SK-N-SH (cell line): Measurements from ENCODE around the gene SCTR. TPM values are rescaled to one million over a fixed set of nuclear protein-coding genes. Genes with fewer than 3 reads are reported as not detected.
A peak's percentile ranks its signal among the peaks of the same experiment; 100 is the strongest.

ENCODE experiments used
- CTCF ChIA-PET: fragments of 300-600, 350-600 bp; formaldehyde crosslinking; extraction: SDS; loops from one replicate; lab custom pipeline; 2021; lab: Yijun Ruan, JAX
- POLR2A ChIA-PET: fragments of 350-600 bp; sonication (Branson Sonifier 250); formaldehyde crosslinking; extraction: SDS; loops from one replicate; lab custom pipeline; 2020; ENCODE audit warnings: antibody characterized with exemption, inconsistent platforms; lab: Yijun Ruan, JAX
- DNase-seq: peaks from one replicate; pipeline ENCODE4 v3.0.0; 2012
- H2AFZ ChIP-seq: fragments of 200-600 bp; sonication (generic); 2 replicates; pipeline ENCODE4 v1.8.1; 2016; ENCODE audit warnings: antibody characterized with exemption, mild to moderate bottlenecking, low read depth
- H3F3A ChIP-seq: fragments of 200-600 bp; sonication (generic); replicated peaks from 2 replicates; pipeline ENCODE3; 2016; ENCODE audit warnings: antibody characterized with exemption, mild to moderate bottlenecking; ENCODE audit not compliant: insufficient read depth
- H3K27ac ChIP-seq, 2 experiments: fragments of 200-500 bp in 1 of 2; fragments of 200-600 bp in 1 of 2; sonication (Bioruptor generic) in 1 of 2; sonication (generic), shearing (Covaris generic) in 1 of 2; 2 replicates each; pipeline versions ENCODE4 v1.5.1 to v1.6.1; 2014 to 2016; ENCODE audit warnings: low read depth in 2 of 2, inconsistent platforms in 1 of 2, low read length in 1 of 2, mild to moderate bottlenecking in 1 of 2, mixed read lengths in 1 of 2
- H3K27me3 ChIP-seq: fragments of 200-600 bp; sonication (generic), shearing (Covaris generic); 2 replicates; pipeline ENCODE4 v1.6.1; 2016; ENCODE audit warnings: mixed run types; ENCODE audit not compliant: insufficient read depth
- H3K36me3 ChIP-seq, 2 experiments: fragments of 200-500 bp in 1 of 2; fragments of 200-600 bp in 1 of 2; sonication (Bioruptor generic) in 1 of 2; sonication (generic) in 1 of 2; replicated peaks in 1 of 2; 2 replicates each; pipeline versions ENCODE3 to v1.5.1; 2014 to 2016; ENCODE audit warnings: low read length in 1 of 2, mild to moderate bottlenecking in 1 of 2; ENCODE audit not compliant: insufficient read depth in 2 of 2, control insufficient read depth in 1 of 2
- H3K4me1 ChIP-seq, 2 experiments: fragments of 200-500 bp in 1 of 2; fragments of 200-600 bp in 1 of 2; sonication (Bioruptor generic) in 1 of 2; sonication (generic), shearing (Covaris generic) in 1 of 2; 2 replicates each; pipeline versions ENCODE4 v1.5.1 to v1.6.1; 2014 to 2016; ENCODE audit warnings: low read depth in 1 of 2, low read length in 1 of 2, mixed run types in 1 of 2; ENCODE audit not compliant: insufficient read depth in 2 of 2, control insufficient read depth in 1 of 2
- H3K4me2 ChIP-seq: fragments of 200-600 bp; sonication (generic), shearing (Covaris generic); 2 replicates; pipeline ENCODE4 v1.6.1; 2017; ENCODE audit warnings: mixed run types
- H3K4me3 ChIP-seq, 2 experiments: fragments of 200-500 bp in 1 of 2; fragments of 200-600 bp in 1 of 2; sonication (Bioruptor generic) in 1 of 2; sonication (generic), shearing (Covaris generic) in 1 of 2; 2 replicates each; pipeline versions ENCODE4 v1.5.1 to v1.8.1; 2014 to 2016; ENCODE audit warnings: low read depth in 2 of 2, inconsistent platforms in 1 of 2, low read length in 1 of 2, mild to moderate bottlenecking in 1 of 2, mixed read lengths in 1 of 2, moderate library complexity in 1 of 2
- H3K79me2 ChIP-seq: fragments of 200-600 bp; sonication (generic); 2 replicates; pipeline ENCODE4 v1.8.1; 2017; ENCODE audit warnings: mild to moderate bottlenecking; ENCODE audit not compliant: insufficient read depth
- H3K9ac ChIP-seq: fragments of 200-600 bp; sonication (generic); 2 replicates; pipeline ENCODE4 v1.6.1; 2017; ENCODE audit warnings: mixed run types
- H3K9me2 ChIP-seq: fragments of 200-600 bp; sonication (generic); 2 replicates; pipeline ENCODE4 v1.6.1; 2017; ENCODE audit warnings: mixed run types
- H3K9me3 ChIP-seq: fragments of 200-600 bp; sonication (generic); 2 replicates; pipeline ENCODE4 v1.6.1; 2017; ENCODE audit warnings: mixed run types, mild to moderate bottlenecking, moderate library complexity
- H4K20me1 ChIP-seq: fragments of 200-600 bp; sonication (generic); 2 replicates; pipeline ENCODE4 v1.6.1; 2017; ENCODE audit warnings: mild to moderate bottlenecking, mixed run types; ENCODE audit not compliant: insufficient read depth
- CHD2 ChIP-seq: fragments of 150-350 bp; IDR thresholded peaks from 2 replicates; pipeline ENCODE4 v1.6.1; 2018; ENCODE audit warnings: low read length; ENCODE audit not compliant: partially characterized antibody
- CTCF ChIP-seq: fragments of 200-600 bp; sonication (generic); IDR thresholded peaks from 2 replicates; pipeline ENCODE4 v1.6.1; 2017; ENCODE audit warnings: antibody characterized with exemption, mild to moderate bottlenecking, moderate library complexity
- ELF1 ChIP-seq: IDR thresholded peaks from 2 replicates; pipeline ENCODE4 v1.4.0; 2012
- EP300 ChIP-seq, 2 experiments: IDR thresholded peaks; 2 replicates each; pipeline versions ENCODE4 v1.4.0 to v1.6.1; 2012; ENCODE audit warnings: borderline replicate concordance in 1 of 2, low read depth in 1 of 2, low read length in 1 of 2
- EZH2phosphoT487 ChIP-seq: fragments of 200-600 bp; sonication (generic); IDR thresholded peaks from 2 replicates; pipeline ENCODE4 v1.6.1; 2017; ENCODE audit warnings: low read depth, mixed run types, mild to moderate bottlenecking, antibody characterized with exemption, moderate library complexity, borderline replicate concordance
- FOSL2 ChIP-seq: IDR thresholded peaks from 2 replicates; pipeline ENCODE4 v1.4.0; 2012; ENCODE audit warnings: low read depth, mild to moderate bottlenecking, moderate library complexity, borderline replicate concordance
- FOXJ3 ChIP-seq: sonication (generic); formaldehyde crosslinking; IDR thresholded peaks from 2 replicates; pipeline ENCODE4 v1.5.1; 2020; ENCODE audit warnings: mild to moderate bottlenecking, missing genetic modification reagents
- FOXM1 ChIP-seq: IDR thresholded peaks from 2 replicates; pipeline ENCODE4 v1.4.0; 2012; ENCODE audit warnings: low read depth, mild to moderate bottlenecking
- GABPA ChIP-seq: IDR thresholded peaks from 2 replicates; pipeline ENCODE4 v1.4.0; 2012; ENCODE audit warnings: low read depth, mild to moderate bottlenecking
- GATA2 ChIP-seq: sonication (generic); formaldehyde crosslinking; IDR thresholded peaks from 2 replicates; pipeline ENCODE4 v1.5.0; 2020; ENCODE audit warnings: mild to moderate bottlenecking, missing genetic modification reagents
- MAX ChIP-seq: IDR thresholded peaks from 2 replicates; pipeline ENCODE4 v1.4.0; 2012; ENCODE audit warnings: low read depth
- MEF2A ChIP-seq: IDR thresholded peaks from 2 replicates; pipeline ENCODE4 v1.4.0; 2012; ENCODE audit warnings: low read depth, borderline replicate concordance
- MXI1 ChIP-seq: IDR thresholded peaks from 2 replicates; pipeline ENCODE4 v1.6.1; 2012; ENCODE audit warnings: mild to moderate bottlenecking, low read depth, low read length, improper control_type of control experiment
- NFIC ChIP-seq: IDR thresholded peaks from 2 replicates; pipeline ENCODE4 v1.4.0; 2012; ENCODE audit warnings: borderline replicate concordance
- NRF1 ChIP-seq: IDR thresholded peaks from 2 replicates; pipeline ENCODE4 v1.6.1; 2012; ENCODE audit warnings: low read depth, mild to moderate bottlenecking, low read length
- PBX3 ChIP-seq: IDR thresholded peaks from 2 replicates; pipeline ENCODE4; 2012
- POLR2AphosphoS5 ChIP-seq: IDR thresholded peaks from 2 replicates; pipeline ENCODE4 v1.6.1; 2012; ENCODE audit warnings: low read depth, low read length
- RAD21 ChIP-seq: IDR thresholded peaks from 2 replicates; pipeline ENCODE4 v1.6.1; 2012; ENCODE audit warnings: mild to moderate bottlenecking, low read length
- RCOR1 ChIP-seq: fragments of 150-350 bp; IDR thresholded peaks from 2 replicates; pipeline ENCODE4 v1.6.1; 2017; ENCODE audit warnings: antibody characterized with exemption, low read length
- RXRA ChIP-seq: IDR thresholded peaks from 2 replicates; pipeline ENCODE4 v1.4.0; 2012; ENCODE audit warnings: low read depth, mild to moderate bottlenecking, borderline replicate concordance
- SIN3A ChIP-seq: IDR thresholded peaks from 2 replicates; pipeline ENCODE4 v1.6.1; 2012; ENCODE audit warnings: low read depth, mild to moderate bottlenecking, low read length, moderate library complexity, borderline replicate concordance
- SMC3 ChIP-seq: IDR thresholded peaks from 2 replicates; pipeline ENCODE4 v1.6.1; 2012; ENCODE audit warnings: low read depth, low read length, improper control_type of control experiment
- TCF12 ChIP-seq: IDR thresholded peaks from 2 replicates; pipeline ENCODE4 v1.4.0; 2012
- TEAD4 ChIP-seq: IDR thresholded peaks from 2 replicates; pipeline ENCODE4 v1.4.0; 2012; ENCODE audit warnings: mild to moderate bottlenecking, borderline replicate concordance; ENCODE audit not compliant: insufficient read depth
- USF1 ChIP-seq: IDR thresholded peaks from 2 replicates; pipeline ENCODE4 v1.4.0; 2012; ENCODE audit warnings: low read depth, borderline replicate concordance
- USF2 ChIP-seq: fragments of 150-350 bp; IDR thresholded peaks from 2 replicates; pipeline ENCODE4 v1.6.1; 2017; ENCODE audit warnings: antibody characterized with exemption, low read length, low read depth, borderline replicate concordance
- YY1 ChIP-seq: IDR thresholded peaks from 2 replicates; pipeline ENCODE4 v1.4.0; 2012; ENCODE audit warnings: low read depth, mild to moderate bottlenecking
- WGBS: methylation state at CpG from one replicate; pipeline ENCODE4 v1.1.6; 2017; ENCODE audit warnings: low lambda C conversion rate; 5-methylcytosine and 5-hydroxymethylcytosine counted together
- polyA plus RNA-seq, 3 experiments: library from polyadenylated mRNA; depleted of rRNA; stranded (reverse); fragments of >200 nt; gene quantifications; 2 replicates each; pipeline ENCODE4 v1.2.3, GENCODE V29; 2012
- TF ChIP-seq, protein P1 (sequence below): IDR thresholded peaks from 2 replicates; pipeline ENCODE4 v1.4.0; 2012; ENCODE audit warnings: low read depth, borderline replicate concordance

SCTR gene
- polyA plus RNA-seq, 1 of the 3 experiments (the other 2 are of a cell fraction), result not detected

GRCh38 chr2:119491776-119492525 lies 32.3 kb downstream of the SCTR start:
- peak overlapping the region; percentile 12; the same call in 1 of the 2 replicates for H2AFZ ChIP-seq
- no peak overlapping the region for H3K4me2 ChIP-seq
- no peak for TF ChIP-seq EP300 (IDR thresholded peaks at IDR 0.05; ENCODE audit: borderline replicate concordance in 1 of 2, low read depth in 1 of 2, low read length in 1 of 2)
- TF ChIP-seq MAX, result no peak
- no peak for TF ChIP-seq FOXM1
- TF ChIP-seq ELF1, result no peak
- no peak for TF ChIP-seq MEF2A
- TF ChIP-seq RAD21, result no peak
- TF ChIP-seq USF2, result no peak
- no peak for TF ChIP-seq MXI1
- no peak for TF ChIP-seq NRF1
- no peak for TF ChIP-seq GABPA
- TF ChIP-seq CTCF, result no peak
- TF ChIP-seq USF1, result no peak
- peak; percentile 45; the same call in 1 of the 2 replicates for TF ChIP-seq TCF12
- no peak for TF ChIP-seq TEAD4
- TF ChIP-seq, protein P1, sequence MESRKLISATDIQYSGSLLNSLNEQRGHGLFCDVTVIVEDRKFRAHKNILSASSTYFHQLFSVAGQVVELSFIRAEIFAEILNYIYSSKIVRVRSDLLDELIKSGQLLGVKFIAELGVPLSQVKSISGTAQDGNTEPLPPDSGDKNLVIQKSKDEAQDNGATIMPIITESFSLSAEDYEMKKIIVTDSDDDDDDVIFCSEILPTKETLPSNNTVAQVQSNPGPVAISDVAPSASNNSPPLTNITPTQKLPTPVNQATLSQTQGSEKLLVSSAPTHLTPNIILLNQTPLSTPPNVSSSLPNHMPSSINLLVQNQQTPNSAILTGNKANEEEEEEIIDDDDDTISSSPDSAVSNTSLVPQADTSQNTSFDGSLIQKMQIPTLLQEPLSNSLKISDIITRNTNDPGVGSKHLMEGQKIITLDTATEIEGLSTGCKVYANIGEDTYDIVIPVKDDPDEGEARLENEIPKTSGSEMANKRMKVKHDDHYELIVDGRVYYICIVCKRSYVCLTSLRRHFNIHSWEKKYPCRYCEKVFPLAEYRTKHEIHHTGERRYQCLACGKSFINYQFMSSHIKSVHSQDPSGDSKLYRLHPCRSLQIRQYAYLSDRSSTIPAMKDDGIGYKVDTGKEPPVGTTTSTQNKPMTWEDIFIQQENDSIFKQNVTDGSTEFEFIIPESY, result no peak
- TF ChIP-seq FOXJ3 (CRISPR knock-in tag), result no peak
- no peak for TF ChIP-seq SMC3
- TF ChIP-seq RXRA, result no peak
- TF ChIP-seq PBX3, result peak; percentile 30; the same call in 1 of the 2 replicates
- TF ChIP-seq CHD2, result no peak
- TF ChIP-seq YY1, result no peak
- no peak for TF ChIP-seq SIN3A
- no peak for TF ChIP-seq RCOR1
- no peak for TF ChIP-seq GATA2 (CRISPR knock-in tag)
- no peak; the same call in 1 of the 2 replicates for TF ChIP-seq NFIC
- TF ChIP-seq FOSL2, result peak; percentile 53; the same call in 1 of the 2 replicates
- TF ChIP-seq EZH2phosphoT487, result no peak
- no peak for TF ChIP-seq POLR2AphosphoS5

More at GRCh38 chr2:119491776-119492525, 32.3 kb downstream of the SCTR start:
- peak overlapping the region; percentile 6 to 14; a peak in 2 of 4 replicates for H3K27ac ChIP-seq
- no peaks in the 10 kb centered on the region for H3K79me2 ChIP-seq
- H3K9me2 ChIP-seq, result no peaks in the 10 kb centered on the region
- ChIA-PET CTCF (interaction anchor here (0.9 to 8.1 kb wide), 2 partner anchors 9 to 16 kb away, joined by 3 to 85 read pairs; no protein-coding TSS in a partner anchor), POLR2A (no interaction called here)
- H3K27me3 ChIP-seq, result 0 out of 2 replicates have a peak, but pooled peaks cover 7% of the 10 kb centered on the region
- no peak for DNase-seq
- no peaks in the 10 kb centered on the region for H3K36me3 ChIP-seq
- H3K4me1 ChIP-seq, result peaks cover 0 to 13% of the 10 kb centered on the region in 2 experiments; a peak in 1 of 4 replicates
- no peaks in the 10 kb centered on the region for H3K9me3 ChIP-seq
- no peak overlapping the region for H3K9ac ChIP-seq
- WGBS, result 56% methylated on average over 5 of the region's 5 CpGs
- no peaks in the 10 kb centered on the region for H4K20me1 ChIP-seq
- no peaks in the 10 kb centered on the region for H3F3A ChIP-seq
- no peak overlapping the region for H3K4me3 ChIP-seq
